Panc1 (cell line): ENCODE data around the gene COL4A1.

Source experiments
- POLR2AphosphoS5 ChIP-seq: IDR thresholded peaks from 2 replicates; pipeline ENCODE4 v1.6.1; 2012; ENCODE audit warnings: mild to moderate bottlenecking, low read depth, low read length, moderate library complexity
- SIN3A ChIP-seq: IDR thresholded peaks from 2 replicates; pipeline ENCODE4 v1.6.1; 2012; ENCODE audit warnings: low read depth, mild to moderate bottlenecking, low read length, moderate library complexity, borderline replicate concordance; ENCODE audit not compliant: insufficient read depth
- TCF7L2 ChIP-seq: IDR thresholded peaks from 2 replicates; pipeline ENCODE4 v1.6.1; 2011; ENCODE audit warnings: mild to moderate bottlenecking, low read depth, low read length, inconsistent platforms
- TF ChIP-seq, protein P1 (sequence below): fragments of 450-650 bp; IDR thresholded peaks from 2 replicates; pipeline ENCODE4 v1.5.1; 2017; ENCODE audit warnings: mild to moderate bottlenecking
- TF ChIP-seq, protein P2 (sequence below), 2 experiments: IDR thresholded peaks; 2 replicates each; pipeline ENCODE4 v1.6.1; 2011 to 2012; ENCODE audit warnings: low read depth in 2 of 2, control low read depth in 1 of 2, low read length in 1 of 2, mild to moderate bottlenecking in 1 of 2, moderate library complexity in 1 of 2; ENCODE audit not compliant: insufficient read depth in 1 of 2

DNA sequence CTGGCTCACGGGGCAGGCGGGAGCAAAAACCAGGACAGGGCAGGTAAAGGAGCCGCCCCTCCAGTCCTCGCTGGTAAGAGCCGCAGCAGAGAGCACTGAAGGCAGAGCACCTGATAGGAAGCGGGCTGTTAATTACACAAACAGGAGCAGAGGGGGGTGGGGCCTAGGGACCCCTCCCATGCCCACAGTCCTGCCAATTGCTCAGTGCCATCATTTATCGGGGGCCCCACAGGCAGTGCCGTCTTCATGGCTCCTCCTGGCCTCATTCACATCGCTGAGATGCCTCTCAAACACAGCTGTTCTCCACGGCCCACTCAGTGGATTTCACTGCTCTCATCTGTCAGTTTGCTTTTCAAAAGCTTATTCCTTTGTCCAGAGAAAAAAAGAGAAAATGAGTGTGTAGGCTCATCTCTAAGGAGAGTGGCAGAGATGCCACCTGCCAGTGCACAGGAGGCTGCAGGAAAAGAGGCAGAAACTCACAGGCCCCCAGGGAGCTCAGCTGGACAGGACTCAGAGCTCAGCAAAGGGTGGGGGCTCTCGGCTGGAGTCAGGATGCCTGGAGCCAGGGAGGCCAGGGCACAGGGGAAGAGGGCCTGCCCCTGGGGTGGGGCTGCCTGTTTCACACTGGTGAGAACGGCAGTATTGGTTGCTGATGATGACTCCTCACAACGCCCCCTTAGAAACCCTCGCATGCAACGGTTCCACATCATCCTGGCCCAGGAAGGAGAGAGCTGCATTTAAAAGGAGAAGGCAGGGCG is 174.6 kb downstream of the COL4A1 start:
- TF ChIP-seq, protein P1, sequence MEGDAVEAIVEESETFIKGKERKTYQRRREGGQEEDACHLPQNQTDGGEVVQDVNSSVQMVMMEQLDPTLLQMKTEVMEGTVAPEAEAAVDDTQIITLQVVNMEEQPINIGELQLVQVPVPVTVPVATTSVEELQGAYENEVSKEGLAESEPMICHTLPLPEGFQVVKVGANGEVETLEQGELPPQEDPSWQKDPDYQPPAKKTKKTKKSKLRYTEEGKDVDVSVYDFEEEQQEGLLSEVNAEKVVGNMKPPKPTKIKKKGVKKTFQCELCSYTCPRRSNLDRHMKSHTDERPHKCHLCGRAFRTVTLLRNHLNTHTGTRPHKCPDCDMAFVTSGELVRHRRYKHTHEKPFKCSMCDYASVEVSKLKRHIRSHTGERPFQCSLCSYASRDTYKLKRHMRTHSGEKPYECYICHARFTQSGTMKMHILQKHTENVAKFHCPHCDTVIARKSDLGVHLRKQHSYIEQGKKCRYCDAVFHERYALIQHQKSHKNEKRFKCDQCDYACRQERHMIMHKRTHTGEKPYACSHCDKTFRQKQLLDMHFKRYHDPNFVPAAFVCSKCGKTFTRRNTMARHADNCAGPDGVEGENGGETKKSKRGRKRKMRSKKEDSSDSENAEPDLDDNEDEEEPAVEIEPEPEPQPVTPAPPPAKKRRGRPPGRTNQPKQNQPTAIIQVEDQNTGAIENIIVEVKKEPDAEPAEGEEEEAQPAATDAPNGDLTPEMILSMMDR, result no peak
- no peak for TF ChIP-seq SIN3A
- TF ChIP-seq, protein P2, sequence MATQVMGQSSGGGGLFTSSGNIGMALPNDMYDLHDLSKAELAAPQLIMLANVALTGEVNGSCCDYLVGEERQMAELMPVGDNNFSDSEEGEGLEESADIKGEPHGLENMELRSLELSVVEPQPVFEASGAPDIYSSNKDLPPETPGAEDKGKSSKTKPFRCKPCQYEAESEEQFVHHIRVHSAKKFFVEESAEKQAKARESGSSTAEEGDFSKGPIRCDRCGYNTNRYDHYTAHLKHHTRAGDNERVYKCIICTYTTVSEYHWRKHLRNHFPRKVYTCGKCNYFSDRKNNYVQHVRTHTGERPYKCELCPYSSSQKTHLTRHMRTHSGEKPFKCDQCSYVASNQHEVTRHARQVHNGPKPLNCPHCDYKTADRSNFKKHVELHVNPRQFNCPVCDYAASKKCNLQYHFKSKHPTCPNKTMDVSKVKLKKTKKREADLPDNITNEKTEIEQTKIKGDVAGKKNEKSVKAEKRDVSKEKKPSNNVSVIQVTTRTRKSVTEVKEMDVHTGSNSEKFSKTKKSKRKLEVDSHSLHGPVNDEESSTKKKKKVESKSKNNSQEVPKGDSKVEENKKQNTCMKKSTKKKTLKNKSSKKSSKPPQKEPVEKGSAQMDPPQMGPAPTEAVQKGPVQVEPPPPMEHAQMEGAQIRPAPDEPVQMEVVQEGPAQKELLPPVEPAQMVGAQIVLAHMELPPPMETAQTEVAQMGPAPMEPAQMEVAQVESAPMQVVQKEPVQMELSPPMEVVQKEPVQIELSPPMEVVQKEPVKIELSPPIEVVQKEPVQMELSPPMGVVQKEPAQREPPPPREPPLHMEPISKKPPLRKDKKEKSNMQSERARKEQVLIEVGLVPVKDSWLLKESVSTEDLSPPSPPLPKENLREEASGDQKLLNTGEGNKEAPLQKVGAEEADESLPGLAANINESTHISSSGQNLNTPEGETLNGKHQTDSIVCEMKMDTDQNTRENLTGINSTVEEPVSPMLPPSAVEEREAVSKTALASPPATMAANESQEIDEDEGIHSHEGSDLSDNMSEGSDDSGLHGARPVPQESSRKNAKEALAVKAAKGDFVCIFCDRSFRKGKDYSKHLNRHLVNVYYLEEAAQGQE (IDR thresholded peaks at IDR 0.05; ENCODE audit: insufficient read depth in 1 of 2, low read depth in 2 of 2, low read length in 1 of 2), result no peak
- no peak for TF ChIP-seq POLR2AphosphoS5
- TF ChIP-seq TCF7L2, result no peak
